Neutrophil (primary cell): ENCODE data around the gene TCHHL1.
A peak's percentile ranks its signal among the peaks of the same experiment; 100 is the strongest.

ENCODE experiments used
- H3K27ac ChIP-seq: fragments of 200-600 bp; sonication (generic); 2 replicates; pipeline ENCODE4 v1.5.1; 2016; ENCODE audit warnings: mild to moderate bottlenecking, moderate library complexity
- H3K27me3 ChIP-seq: fragments of 200-600 bp; sonication (generic); 2 replicates; pipeline ENCODE4 v1.6.0; 2016; ENCODE audit warnings: mild to moderate bottlenecking
- H3K36me3 ChIP-seq: fragments of 200-600 bp; sonication (generic); 2 replicates; pipeline ENCODE4 v1.5.1; 2017
- H3K4me1 ChIP-seq, 2 experiments: fragments of 200-600 bp in 1 of 2; sonication (generic) in 1 of 2; 1 replicate in 1 of 2; 2 replicates in 1 of 2; pipeline versions ENCODE4 v1.5.1 to v1.6.1; 2013 to 2016; ENCODE audit warnings: low read depth in 1 of 2, low read length in 1 of 2, mild to moderate bottlenecking in 1 of 2, moderate library complexity in 1 of 2; ENCODE audit not compliant: control insufficient read depth in 1 of 2, insufficient read depth in 1 of 2
- H3K4me3 ChIP-seq, 2 experiments: fragments of 200-600 bp in 1 of 2; sonication (generic) in 1 of 2; 1 replicate in 1 of 2; 2 replicates in 1 of 2; pipeline ENCODE4 v1.5.1; 2013 to 2016; ENCODE audit warnings: low read depth in 1 of 2, low read length in 1 of 2, mild to moderate bottlenecking in 1 of 2, moderate library complexity in 1 of 2
- H3K9me3 ChIP-seq: fragments of 200-600 bp; sonication (generic); 2 replicates; pipeline ENCODE4 v1.5.1; 2016
- TF ChIP-seq, protein P1 (sequence below): fragments of 200-600 bp; sonication (generic); IDR thresholded peaks from 2 replicates; pipeline ENCODE4 v1.5.1; 2016; ENCODE audit warnings: antibody characterized with exemption

TCHHL1 gene

DNA sequence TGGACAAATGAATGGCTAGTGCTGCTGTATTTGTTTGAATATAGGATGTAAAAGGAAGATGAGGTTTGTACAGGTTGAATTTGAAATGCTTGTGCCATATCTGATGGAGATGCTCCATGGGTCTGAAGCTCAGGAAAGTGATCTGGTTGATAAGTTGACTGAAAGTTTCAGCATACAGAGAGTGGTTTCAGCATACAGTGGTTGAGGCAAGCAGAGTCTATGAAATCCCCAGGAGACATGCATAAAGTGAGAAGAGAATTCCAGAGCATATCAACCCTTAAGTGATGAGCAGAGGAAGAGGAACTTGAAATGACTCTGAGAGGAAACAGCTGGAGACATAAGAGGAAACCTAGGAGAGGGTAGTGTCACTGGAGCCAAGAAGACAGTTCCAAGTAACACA is 21.7 kb downstream of the TCHHL1 start:
- no peaks in the 10 kb centered on the region for H3K4me1 ChIP-seq
- H3K27me3 ChIP-seq: peaks cover 81% of the 10 kb centered on the region
- no peak overlapping the region for H3K27ac ChIP-seq
- H3K36me3 ChIP-seq: no peaks in the 10 kb centered on the region
- TF ChIP-seq, protein P1, sequence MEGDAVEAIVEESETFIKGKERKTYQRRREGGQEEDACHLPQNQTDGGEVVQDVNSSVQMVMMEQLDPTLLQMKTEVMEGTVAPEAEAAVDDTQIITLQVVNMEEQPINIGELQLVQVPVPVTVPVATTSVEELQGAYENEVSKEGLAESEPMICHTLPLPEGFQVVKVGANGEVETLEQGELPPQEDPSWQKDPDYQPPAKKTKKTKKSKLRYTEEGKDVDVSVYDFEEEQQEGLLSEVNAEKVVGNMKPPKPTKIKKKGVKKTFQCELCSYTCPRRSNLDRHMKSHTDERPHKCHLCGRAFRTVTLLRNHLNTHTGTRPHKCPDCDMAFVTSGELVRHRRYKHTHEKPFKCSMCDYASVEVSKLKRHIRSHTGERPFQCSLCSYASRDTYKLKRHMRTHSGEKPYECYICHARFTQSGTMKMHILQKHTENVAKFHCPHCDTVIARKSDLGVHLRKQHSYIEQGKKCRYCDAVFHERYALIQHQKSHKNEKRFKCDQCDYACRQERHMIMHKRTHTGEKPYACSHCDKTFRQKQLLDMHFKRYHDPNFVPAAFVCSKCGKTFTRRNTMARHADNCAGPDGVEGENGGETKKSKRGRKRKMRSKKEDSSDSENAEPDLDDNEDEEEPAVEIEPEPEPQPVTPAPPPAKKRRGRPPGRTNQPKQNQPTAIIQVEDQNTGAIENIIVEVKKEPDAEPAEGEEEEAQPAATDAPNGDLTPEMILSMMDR: no peak
- no peaks in the 10 kb centered on the region for H3K9me3 ChIP-seq
- no peak overlapping the region for H3K4me3 ChIP-seq

DNA sequence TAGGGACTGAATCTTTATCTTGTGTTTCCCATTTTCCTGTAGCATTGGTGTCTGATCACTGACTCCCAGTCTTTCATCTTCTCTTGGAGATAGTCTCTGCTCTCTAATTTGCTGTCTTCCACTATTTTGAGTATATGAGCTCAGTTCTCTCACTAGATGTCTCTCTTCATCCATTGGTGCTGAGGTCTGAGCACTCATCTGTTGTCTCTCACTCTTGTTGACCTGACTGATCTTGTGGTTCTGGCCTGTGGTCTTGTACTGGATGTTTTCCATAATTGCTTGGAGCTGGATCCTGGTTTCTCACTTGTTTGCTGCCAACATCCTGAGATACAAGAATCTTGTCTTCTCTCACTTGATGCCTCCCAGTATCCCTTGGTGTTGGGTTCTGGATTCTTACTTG is 26.9 kb downstream of the TCHHL1 start:
- Histone ChIP-seq H3K27me3 (peaks cover 94% of the 10 kb centered on the region), H3K4me1 (no peaks in the 10 kb centered on the region), H3K9me3 (no peaks in the 10 kb centered on the region), H3K36me3 (no peaks in the 10 kb centered on the region), H3K27ac (no peak overlapping the region), H3K4me3 (no peak overlapping the region)
- TF ChIP-seq, protein P1: no peak

DNA sequence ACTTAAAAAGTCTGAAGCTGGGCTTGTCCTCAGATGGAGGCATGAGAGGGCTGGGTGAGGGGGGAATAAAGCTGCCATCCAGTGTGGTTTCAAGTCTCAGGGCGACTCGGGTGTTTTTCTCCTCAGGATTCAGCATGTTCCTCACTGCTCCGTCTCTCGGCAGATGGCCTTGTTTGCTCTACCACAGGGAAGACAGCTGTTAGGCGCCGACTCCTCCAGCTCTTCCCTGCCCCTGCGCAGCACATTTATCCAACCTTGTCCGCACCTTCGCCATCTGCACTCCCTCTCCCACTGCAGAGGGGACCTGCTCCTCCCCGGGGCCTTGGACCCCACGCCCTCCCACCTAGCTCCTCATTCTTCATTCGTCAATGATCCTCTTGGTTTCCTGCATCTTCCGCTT is 35.5 kb downstream of the TCHHL1 start:
- no peaks in the 10 kb centered on the region for H3K36me3 ChIP-seq
- peaks cover 57% of the 10 kb centered on the region for H3K27me3 ChIP-seq
- no peak overlapping the region for H3K4me3 ChIP-seq

DNA sequence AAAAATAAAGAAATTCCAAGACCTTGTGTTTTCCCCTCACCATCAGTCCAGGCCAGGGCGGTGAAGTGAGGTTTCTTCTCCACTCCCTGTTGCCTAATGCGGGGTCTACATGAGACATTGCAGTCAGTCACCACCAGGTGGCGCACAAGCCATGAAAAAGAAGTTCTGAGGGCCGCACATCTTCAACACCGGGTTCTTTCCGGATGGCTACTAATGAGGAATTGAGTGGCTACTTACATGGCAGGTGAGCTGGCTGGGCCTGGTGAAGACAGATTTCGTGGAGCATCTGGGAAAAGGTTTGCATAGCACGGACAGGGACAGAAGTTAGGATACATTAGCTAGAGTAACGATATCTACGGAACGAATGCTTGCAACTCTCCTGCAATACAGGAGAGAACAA is 36.3 kb downstream of the TCHHL1 start:
- Histone ChIP-seq H3K27ac (peak overlapping the region; percentile 100), H3K4me1 (peaks cover 52% of the 10 kb centered on the region in 2 experiments), H3K4me3 (peak overlapping the region in 1 of 2 experiments; percentile 8), H3K27me3 (peaks cover 49% of the 10 kb centered on the region), H3K36me3 (no peaks in the 10 kb centered on the region), H3K9me3 (no peaks in the 10 kb centered on the region)
- TF ChIP-seq, protein P1: peak; percentile 95

More for the DNA sequence above, 35.5 kb downstream of the TCHHL1 start:
- Histone ChIP-seq H3K9me3 (no peaks in the 10 kb centered on the region), H3K27ac (no peak overlapping the region), H3K4me1 (peaks cover 45 to 46% of the 10 kb centered on the region in 2 experiments)
- TF ChIP-seq, protein P1: no peak

DNA sequence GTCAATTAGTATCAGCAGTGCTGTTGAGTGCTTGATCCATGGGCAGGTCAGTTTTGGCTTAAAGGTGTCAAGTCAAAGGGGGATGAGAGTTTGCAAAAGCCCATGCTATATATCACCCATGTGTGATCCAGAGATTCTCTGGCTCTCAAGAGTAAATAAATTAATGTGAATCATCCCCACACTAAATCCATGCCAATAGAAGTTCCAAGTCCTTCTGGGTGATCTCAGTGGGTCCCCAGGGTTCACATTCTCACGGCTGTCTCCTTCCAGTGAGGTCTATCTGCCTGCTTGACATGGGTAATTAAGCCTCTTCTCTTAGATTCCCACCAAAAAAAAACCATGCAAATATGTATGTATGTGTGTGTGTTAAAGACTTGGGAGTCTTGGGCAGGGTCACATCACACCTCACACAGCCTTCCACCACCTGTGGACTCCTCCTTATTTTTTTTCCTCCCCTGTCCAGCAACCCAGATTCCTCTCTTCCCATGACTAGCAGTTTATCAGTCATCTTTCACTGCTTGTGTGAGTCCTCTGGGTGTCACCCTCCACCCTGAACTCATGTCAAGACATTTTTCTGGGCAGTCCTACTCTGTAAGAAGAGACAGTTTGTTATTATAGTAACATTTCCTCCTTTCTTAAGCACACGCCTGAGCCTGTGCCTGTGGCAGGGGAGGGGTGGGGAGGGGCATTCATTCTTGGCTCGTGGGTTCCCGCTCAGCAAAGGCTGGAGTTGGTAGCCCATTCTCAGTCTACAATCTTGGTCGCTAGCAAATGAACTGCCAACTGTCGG is 37.8 kb downstream of the TCHHL1 start:
- Histone ChIP-seq H3K27me3 (peaks cover 34% of the 10 kb centered on the region), H3K4me1 (peaks cover 68% of the 10 kb centered on the region in 2 experiments), H3K27ac (peak overlapping the region; percentile 100), H3K4me3 (peak overlapping the region; percentile 9 to 24), H3K9me3 (no peaks in the 10 kb centered on the region), H3K36me3 (no peaks in the 10 kb centered on the region)
- TF ChIP-seq, protein P1: peak; percentile 10
